Measurements from ENCODE around the gene PRRT4.
A peak's percentile ranks its signal among the peaks of the same experiment; 100 is the strongest.

Gene PRRT4

GRCh38 chr7:128361411-128362379 is at the start of gene PRRT4:
PRRT4 (minus strand) TSS chr7:128361690.
- no peak for DNase-seq

- no peak for DNase-seq
These were observed 48.9 kb upstream of the PRRT4 start for GRCh38 chr7:128410451-128410753.

GRCh38 chr7:128409596-128410450 is 48.3 kb upstream of the PRRT4 start, which contains the start of gene IMPDH1:
IMPDH1 (minus strand) TSS chr7:128409982; CDS start chr7:128409901, 81 bp downstream.
- peak; percentile 30 for DNase-seq

- DNase-seq = no peak
These were observed 47.5 kb upstream of the PRRT4 start for GRCh38 chr7:128408709-128409595.

GRCh38 chr7:128407751-128408708 is 46.5 kb upstream of the PRRT4 start:
- no peak for DNase-seq

- DNase-seq = no peak
These were observed 45.7 kb upstream of the PRRT4 start for GRCh38 chr7:128407233-128407589.

GRCh38 chr7:128406314-128407232 is 45.1 kb upstream of the PRRT4 start:
- no peak for DNase-seq

- no peak for DNase-seq
These were observed 44.2 kb upstream of the PRRT4 start for GRCh38 chr7:128405471-128406313.

- DNase-seq = no peak
These were observed 43.5 kb upstream of the PRRT4 start for GRCh38 chr7:128404886-128405470.

GRCh38 chr7:128404143-128404681 is 42.7 kb upstream of the PRRT4 start:
- no peak for DNase-seq

GRCh38 chr7:128403676-128404075 is 42.2 kb upstream of the PRRT4 start:
- DNase-seq = no peak

GRCh38 chr7:128402356-128402755 is 40.9 kb upstream of the PRRT4 start:
- no peak for DNase-seq

GRCh38 chr7:128400566-128400965 is 39.1 kb upstream of the PRRT4 start:
- DNase-seq = no peak

- DNase-seq = no peak
These were observed 38.5 kb upstream of the PRRT4 start for GRCh38 chr7:128399991-128400390.

- no peak for DNase-seq
These were observed 37.3 kb upstream of the PRRT4 start for GRCh38 chr7:128398841-128399135.

- DNase-seq = no peak
These were observed 36.7 kb upstream of the PRRT4 start for GRCh38 chr7:128398016-128398840.

- DNase-seq = no peak
These were observed 34.9 kb upstream of the PRRT4 start for GRCh38 chr7:128396357-128396756.

GRCh38 chr7:128395748-128396147 is 34.3 kb upstream of the PRRT4 start:
- no peak for DNase-seq
